Stomach (tissue), 4 donors: ENCODE results near the gene SPACA4.

ENCODE experiments used
- EP300 ChIP-seq: sonication (generic); formaldehyde crosslinking; IDR thresholded peaks from one replicate; pipeline ENCODE4 v1.6.1; 2017; ENCODE audit warnings: antibody characterized with exemption
- TF ChIP-seq, protein P1 (sequence below), 7 experiments: fragments of 450-650 bp in 4 of 7; fragments of 200-600 bp in 3 of 7; sonication (generic) in 3 of 7; IDR thresholded peaks; one replicate each; pipeline ENCODE4 v1.5.1; 2016 to 2019; ENCODE audit warnings: antibody characterized with exemption in 7 of 7, control low read depth in 2 of 7, mild to moderate bottlenecking in 1 of 7

DNA sequence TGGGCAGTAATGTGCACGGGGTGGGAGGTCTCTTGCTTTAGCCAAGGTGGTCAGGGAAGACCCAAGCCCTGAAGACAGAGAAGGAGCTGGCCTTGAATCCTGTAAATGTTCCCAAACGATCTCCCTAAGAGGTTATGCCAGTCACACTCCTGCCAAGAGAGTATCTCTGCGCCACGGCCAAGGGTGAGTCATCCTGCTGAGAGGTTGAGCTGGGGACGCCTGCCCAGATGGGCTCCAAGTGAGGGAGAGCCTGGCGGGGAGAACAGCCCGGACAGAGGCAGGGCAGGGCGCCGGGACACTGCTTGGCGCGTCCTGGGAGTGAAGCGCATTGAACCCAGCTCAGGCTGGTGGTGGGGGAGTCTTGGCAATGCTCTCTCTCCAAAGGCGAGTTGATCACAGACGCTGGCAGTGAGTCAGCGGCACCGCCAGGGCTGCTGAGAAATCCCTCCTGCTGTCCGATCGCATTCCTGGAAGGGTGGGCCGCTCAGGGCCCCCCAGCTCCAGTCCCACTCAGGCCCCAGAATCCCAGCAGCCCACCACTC, 38.1 kb upstream of the SPACA4 start:
- TF ChIP-seq EP300 = no peak
- TF ChIP-seq, protein P1, sequence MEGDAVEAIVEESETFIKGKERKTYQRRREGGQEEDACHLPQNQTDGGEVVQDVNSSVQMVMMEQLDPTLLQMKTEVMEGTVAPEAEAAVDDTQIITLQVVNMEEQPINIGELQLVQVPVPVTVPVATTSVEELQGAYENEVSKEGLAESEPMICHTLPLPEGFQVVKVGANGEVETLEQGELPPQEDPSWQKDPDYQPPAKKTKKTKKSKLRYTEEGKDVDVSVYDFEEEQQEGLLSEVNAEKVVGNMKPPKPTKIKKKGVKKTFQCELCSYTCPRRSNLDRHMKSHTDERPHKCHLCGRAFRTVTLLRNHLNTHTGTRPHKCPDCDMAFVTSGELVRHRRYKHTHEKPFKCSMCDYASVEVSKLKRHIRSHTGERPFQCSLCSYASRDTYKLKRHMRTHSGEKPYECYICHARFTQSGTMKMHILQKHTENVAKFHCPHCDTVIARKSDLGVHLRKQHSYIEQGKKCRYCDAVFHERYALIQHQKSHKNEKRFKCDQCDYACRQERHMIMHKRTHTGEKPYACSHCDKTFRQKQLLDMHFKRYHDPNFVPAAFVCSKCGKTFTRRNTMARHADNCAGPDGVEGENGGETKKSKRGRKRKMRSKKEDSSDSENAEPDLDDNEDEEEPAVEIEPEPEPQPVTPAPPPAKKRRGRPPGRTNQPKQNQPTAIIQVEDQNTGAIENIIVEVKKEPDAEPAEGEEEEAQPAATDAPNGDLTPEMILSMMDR (IDR thresholded peaks at IDR 0.05) = no peak
